Measurements from ENCODE around the gene UTF1.

GRCh38 chr10:133213641-133214467 lies 16.2 kb upstream of the UTF1 start:
- TF ChIP-seq POLR2AphosphoS5 (IDR thresholded peaks at IDR 0.05; ENCODE audit: low read depth, low read length) (no peak), TAF1 (IDR thresholded peaks at IDR 0.05; ENCODE audit: borderline replicate concordance, insufficient read depth, low read length) (no peak), FOXP2 (optimal IDR thresholded peaks at IDR 0.05; ENCODE audit: borderline replicate concordance, extremely low read depth, extremely low read length, insufficient read depth) (no peak), REST (IDR thresholded peaks at IDR 0.05; ENCODE audit: insufficient read depth in 1 of 2, low read depth in 2 of 2, low read length in 2 of 2) (no peak), SIN3A (IDR thresholded peaks at IDR 0.05; ENCODE audit: borderline replicate concordance, insufficient read depth, low read length) (no peak)
